Ishikawa (cell line): ENCODE data around the gene LRIG3.
A peak's percentile ranks its signal among the peaks of the same experiment; 100 is the strongest.

Experiments used
- CEBPB ChIP-seq: IDR thresholded peaks from 2 replicates; pipeline ENCODE4 v1.6.1; 2012
- CREB1 ChIP-seq: IDR thresholded peaks from 2 replicates; pipeline ENCODE4 v1.6.1; 2012; ENCODE audit warnings: low read depth
- EGR1 ChIP-seq: IDR thresholded peaks from 2 replicates; pipeline ENCODE4 v1.6.1; 2012
- EP300 ChIP-seq: IDR thresholded peaks from 2 replicates; pipeline ENCODE4 v1.6.1; 2012; ENCODE audit warnings: borderline replicate concordance
- FOXM1 ChIP-seq: IDR thresholded peaks from 2 replicates; pipeline ENCODE4 v1.6.1; 2012; ENCODE audit warnings: low read depth, borderline replicate concordance
- MAX ChIP-seq: IDR thresholded peaks from 2 replicates; pipeline ENCODE4 v1.6.1; 2012
- NFIC ChIP-seq: IDR thresholded peaks from 2 replicates; pipeline ENCODE4 v1.6.1; 2012
- RAD21 ChIP-seq: IDR thresholded peaks from 2 replicates; pipeline ENCODE4 v1.6.1; 2012; ENCODE audit warnings: low read depth
- TAF1 ChIP-seq: IDR thresholded peaks from 2 replicates; pipeline ENCODE4 v1.6.1; 2012; ENCODE audit warnings: low read depth, mild to moderate bottlenecking
- TCF12 ChIP-seq: IDR thresholded peaks from 2 replicates; pipeline ENCODE4 v1.6.1; 2012; ENCODE audit warnings: low read depth
- TEAD4 ChIP-seq: IDR thresholded peaks from 2 replicates; pipeline ENCODE4 v1.6.1; 2012
- YY1 ChIP-seq: IDR thresholded peaks from 2 replicates; pipeline ENCODE4 v1.6.1; 2012; ENCODE audit warnings: low read depth
- ZBTB7A ChIP-seq: IDR thresholded peaks from 2 replicates; pipeline ENCODE4 v1.6.1; 2012; ENCODE audit warnings: low read depth
- TF ChIP-seq, protein P1 (sequence below): IDR thresholded peaks from 2 replicates; pipeline ENCODE4 v1.6.1; 2012; ENCODE audit warnings: low read depth, mild to moderate bottlenecking
- TF ChIP-seq, protein P2 (sequence below): IDR thresholded peaks from 2 replicates; pipeline ENCODE4 v1.6.1; 2012

The LRIG3 gene

GRCh38 chr12:58907391-58907790 is 12.9 kb downstream of the LRIG3 start:
- no peak for TF ChIP-seq MAX

GRCh38 chr12:58906917-58907316 is 13.4 kb downstream of the LRIG3 start:
- TF ChIP-seq NFIC: no peak
- no peak for TF ChIP-seq CEBPB
- no peak for TF ChIP-seq YY1
- TF ChIP-seq, protein P1, sequence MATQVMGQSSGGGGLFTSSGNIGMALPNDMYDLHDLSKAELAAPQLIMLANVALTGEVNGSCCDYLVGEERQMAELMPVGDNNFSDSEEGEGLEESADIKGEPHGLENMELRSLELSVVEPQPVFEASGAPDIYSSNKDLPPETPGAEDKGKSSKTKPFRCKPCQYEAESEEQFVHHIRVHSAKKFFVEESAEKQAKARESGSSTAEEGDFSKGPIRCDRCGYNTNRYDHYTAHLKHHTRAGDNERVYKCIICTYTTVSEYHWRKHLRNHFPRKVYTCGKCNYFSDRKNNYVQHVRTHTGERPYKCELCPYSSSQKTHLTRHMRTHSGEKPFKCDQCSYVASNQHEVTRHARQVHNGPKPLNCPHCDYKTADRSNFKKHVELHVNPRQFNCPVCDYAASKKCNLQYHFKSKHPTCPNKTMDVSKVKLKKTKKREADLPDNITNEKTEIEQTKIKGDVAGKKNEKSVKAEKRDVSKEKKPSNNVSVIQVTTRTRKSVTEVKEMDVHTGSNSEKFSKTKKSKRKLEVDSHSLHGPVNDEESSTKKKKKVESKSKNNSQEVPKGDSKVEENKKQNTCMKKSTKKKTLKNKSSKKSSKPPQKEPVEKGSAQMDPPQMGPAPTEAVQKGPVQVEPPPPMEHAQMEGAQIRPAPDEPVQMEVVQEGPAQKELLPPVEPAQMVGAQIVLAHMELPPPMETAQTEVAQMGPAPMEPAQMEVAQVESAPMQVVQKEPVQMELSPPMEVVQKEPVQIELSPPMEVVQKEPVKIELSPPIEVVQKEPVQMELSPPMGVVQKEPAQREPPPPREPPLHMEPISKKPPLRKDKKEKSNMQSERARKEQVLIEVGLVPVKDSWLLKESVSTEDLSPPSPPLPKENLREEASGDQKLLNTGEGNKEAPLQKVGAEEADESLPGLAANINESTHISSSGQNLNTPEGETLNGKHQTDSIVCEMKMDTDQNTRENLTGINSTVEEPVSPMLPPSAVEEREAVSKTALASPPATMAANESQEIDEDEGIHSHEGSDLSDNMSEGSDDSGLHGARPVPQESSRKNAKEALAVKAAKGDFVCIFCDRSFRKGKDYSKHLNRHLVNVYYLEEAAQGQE: no peak
- TF ChIP-seq, protein P2, sequence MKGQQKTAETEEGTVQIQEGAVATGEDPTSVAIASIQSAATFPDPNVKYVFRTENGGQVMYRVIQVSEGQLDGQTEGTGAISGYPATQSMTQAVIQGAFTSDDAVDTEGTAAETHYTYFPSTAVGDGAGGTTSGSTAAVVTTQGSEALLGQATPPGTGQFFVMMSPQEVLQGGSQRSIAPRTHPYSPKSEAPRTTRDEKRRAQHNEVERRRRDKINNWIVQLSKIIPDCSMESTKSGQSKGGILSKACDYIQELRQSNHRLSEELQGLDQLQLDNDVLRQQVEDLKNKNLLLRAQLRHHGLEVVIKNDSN: no peak
- no peak for TF ChIP-seq FOXM1
- TF ChIP-seq TAF1: no peak
- no peak for TF ChIP-seq CREB1
- TF ChIP-seq MAX: no peak
- TF ChIP-seq EP300: no peak

- TF ChIP-seq CEBPB (peak; percentile 61; the same call in 1 of the 2 replicates), TCF12 (no peak)
Observed at GRCh38 chr12:58905422-58905821, 14.9 kb downstream of the LRIG3 start.

DNA sequence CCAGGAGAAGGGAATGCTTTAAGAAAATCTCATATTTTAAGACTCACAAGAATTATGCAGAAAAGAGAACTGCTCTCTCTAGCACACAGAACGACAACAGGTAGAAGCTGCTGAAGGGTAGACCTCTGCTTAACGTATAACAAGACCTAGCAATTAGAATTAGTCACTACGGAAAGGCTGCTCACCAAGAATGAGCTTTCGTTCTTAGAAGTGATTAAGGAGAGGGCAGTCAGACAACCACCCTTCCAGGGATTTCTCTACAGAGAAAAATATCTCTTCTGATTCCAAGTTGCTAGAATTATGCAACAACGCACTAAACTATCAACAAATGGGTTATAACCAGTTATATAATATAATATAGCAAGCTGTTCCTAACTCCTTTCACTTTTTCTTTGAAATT is 18.6 kb downstream of the LRIG3 start:
- TF ChIP-seq EP300 (no peak), MAX (no peak), EGR1 (no peak), YY1 (no peak)
- TF ChIP-seq, protein P1: no peak

GRCh38 chr12:58897969-58898368 is 22.3 kb downstream of the LRIG3 start:
- no peak for TF ChIP-seq TAF1
- TF ChIP-seq FOXM1: no peak
- TF ChIP-seq, protein P1: no peak
- no peak for TF ChIP-seq CEBPB
- TF ChIP-seq RAD21: no peak

- no peak for TF ChIP-seq NFIC
- TF ChIP-seq, protein P2: no peak
- no peak for TF ChIP-seq TCF12
- TF ChIP-seq TAF1: no peak
- no peak for TF ChIP-seq EP300
- TF ChIP-seq ZBTB7A: no peak
- TF ChIP-seq CEBPB: no peak
- TF ChIP-seq TEAD4: no peak
- TF ChIP-seq, protein P1: no peak
- TF ChIP-seq MAX: no peak
- no peak for TF ChIP-seq RAD21
- no peak for TF ChIP-seq CREB1
- no peak for TF ChIP-seq YY1
- TF ChIP-seq EGR1: no peak
- TF ChIP-seq FOXM1: no peak
Observed at GRCh38 chr12:58896278-58896677, 24.0 kb downstream of the LRIG3 start.
